Uterus (tissue), 2 donors: ENCODE results near the gene OBSCN.

Source experiments
- CTCF ChIP-seq, 4 experiments: fragments of 200-600 bp in 2 of 4; fragments of 450-650 bp in 2 of 4; sonication (generic) in 2 of 4; IDR thresholded peaks; one replicate each; pipeline ENCODE4 v1.5.1; 2016 to 2019; ENCODE audit warnings: antibody characterized with exemption in 4 of 4, mild to moderate bottlenecking in 2 of 4, moderate library complexity in 1 of 4
- POLR2A ChIP-seq, 2 donors: fragments of 450-650 bp; IDR thresholded peaks; one replicate each; pipeline ENCODE4 v1.6.1; 2016; ENCODE audit warnings: antibody characterized with exemption in 2 of 2, mild to moderate bottlenecking in 1 of 2, moderate library complexity in 1 of 2

- TF ChIP-seq CTCF (IDR thresholded peaks at IDR 0.05) = no peak
- no peak for TF ChIP-seq POLR2A (IDR thresholded peaks at IDR 0.05)
Measured at GRCh38 chr1:228218513-228219244, 10.8 kb downstream of the OBSCN start.
